HG02981 (cell line): ENCODE measurements around the gene CEACAM5.
"Not testable (repeated sequence)": the region's sequence is repeated elsewhere in the genome, so short reads cannot be mapped to it uniquely, and the experiment has no call there.

Experiments
- ATAC-seq: cut with Tn5 transposase; IDR thresholded peaks from one replicate; pipeline ENCODE4 v1.9.1; 2021; ENCODE audit warnings: mild to moderate bottlenecking, moderate library complexity; ENCODE audit not compliant: unreplicated experiment

CEACAM5 gene

DNA sequence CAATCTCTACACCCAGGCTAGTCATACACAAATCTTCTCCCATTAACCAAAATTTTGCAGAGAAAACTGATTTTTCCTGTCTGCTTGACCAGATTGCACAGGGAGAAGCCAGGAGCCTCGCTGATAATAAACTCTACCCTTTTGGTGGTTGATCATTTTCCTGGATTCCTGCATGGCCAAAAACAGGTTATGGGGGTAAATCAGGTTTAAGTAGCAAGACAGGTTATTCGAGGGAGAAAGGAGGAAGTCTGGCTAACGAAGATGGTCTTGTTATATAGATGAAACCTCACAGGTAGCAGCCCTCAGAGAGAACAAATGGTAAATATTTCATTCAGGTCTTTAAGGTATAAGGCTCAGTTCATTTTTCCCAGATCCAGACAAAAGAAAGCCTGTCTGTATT, 30.9 kb downstream of the CEACAM5 start:
- no peak for ATAC-seq

DNA sequence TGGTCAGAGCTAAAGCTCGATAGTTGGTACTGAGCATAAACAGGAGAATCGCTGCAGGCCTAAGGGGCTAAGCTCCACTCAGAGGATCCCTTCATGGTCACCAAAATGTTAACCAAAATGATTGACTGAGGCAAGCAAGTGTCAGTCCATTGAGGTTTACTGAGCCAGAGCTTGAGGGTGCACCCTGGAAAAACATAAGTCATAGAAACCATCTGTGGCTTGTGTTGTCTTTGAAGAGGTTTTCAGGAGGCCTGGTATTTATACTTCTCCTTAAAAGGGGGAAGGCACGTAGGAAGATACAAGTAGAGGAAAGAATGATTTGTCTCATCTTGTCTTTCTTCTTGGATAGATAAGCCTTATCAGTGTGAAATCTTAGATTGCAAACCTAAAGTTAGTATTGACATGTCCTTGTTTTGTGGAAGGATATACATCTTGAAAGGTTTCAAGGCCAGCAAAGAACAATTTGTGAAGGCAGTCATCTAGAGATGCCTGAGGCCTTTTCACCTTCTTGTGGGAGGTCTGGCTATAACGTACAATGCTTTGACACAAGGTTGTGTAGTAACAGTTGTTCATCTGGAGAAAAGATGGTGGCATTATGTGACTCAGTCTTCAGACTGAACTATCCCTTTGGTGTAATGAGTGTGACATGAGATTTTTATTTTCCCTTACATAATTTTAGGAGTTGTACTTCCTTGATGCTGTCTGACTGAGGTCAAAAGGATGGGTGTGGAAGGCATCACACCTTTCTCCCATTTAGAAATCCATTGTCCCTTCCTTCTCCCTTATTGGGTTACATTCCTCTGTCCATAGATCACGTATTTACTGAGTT, 32.2 kb downstream of the CEACAM5 start:
- no peak for ATAC-seq

DNA sequence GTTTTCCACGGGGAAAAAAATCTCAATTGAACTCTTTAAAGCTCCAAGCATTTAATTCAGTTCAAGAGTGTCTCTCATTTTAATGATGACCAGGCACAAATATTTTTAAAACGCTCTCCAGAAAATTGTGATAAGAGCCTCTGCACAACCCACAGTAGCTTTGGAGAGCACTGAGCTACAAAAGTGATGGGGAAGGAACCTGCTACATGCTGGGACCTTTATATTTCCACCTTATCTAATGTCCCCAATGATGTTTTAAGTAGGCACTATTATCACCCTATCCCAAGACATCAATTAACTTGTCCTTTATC, 32.8 kb downstream of the CEACAM5 start:
- ATAC-seq, result no peak

DNA sequence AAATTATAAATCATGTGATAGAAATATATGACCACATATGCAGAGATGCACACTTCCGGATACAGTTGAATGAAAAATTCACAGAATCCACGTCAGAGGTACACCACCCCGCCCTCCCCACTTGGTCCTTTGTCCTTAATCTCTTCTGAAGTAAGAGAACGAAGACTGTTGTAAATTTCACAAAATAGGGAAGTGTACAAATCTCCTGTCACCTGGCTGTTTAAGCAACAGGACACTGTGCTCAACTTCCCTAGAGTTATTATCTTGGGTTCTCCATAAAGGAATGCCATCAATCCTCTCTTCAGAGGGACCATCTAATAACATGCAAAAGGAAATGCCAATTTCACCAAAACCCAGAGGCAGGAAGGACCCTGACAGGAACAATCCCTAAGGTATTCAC, 36.4 kb downstream of the CEACAM5 start:
- no peak for ATAC-seq

DNA sequence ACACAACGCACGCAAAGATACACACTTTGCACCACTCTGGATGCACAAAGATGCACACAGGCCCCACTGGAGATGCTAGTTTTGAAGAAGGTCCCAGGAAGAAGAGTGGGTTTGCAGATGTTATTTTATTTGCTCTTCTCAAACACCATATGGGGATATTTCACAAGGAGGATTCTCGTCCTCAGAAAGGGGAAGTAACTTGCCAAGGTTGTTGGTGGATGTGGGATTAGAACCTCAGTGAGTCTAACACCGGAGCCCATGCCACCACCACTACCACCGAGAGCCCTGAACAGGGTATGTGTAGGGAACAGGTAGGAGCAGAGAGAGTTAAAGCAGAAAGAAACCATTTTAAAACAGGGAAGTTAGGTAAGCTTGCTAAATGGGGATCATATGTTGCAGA, 37.3 kb downstream of the CEACAM5 start:
- no peak for ATAC-seq

DNA sequence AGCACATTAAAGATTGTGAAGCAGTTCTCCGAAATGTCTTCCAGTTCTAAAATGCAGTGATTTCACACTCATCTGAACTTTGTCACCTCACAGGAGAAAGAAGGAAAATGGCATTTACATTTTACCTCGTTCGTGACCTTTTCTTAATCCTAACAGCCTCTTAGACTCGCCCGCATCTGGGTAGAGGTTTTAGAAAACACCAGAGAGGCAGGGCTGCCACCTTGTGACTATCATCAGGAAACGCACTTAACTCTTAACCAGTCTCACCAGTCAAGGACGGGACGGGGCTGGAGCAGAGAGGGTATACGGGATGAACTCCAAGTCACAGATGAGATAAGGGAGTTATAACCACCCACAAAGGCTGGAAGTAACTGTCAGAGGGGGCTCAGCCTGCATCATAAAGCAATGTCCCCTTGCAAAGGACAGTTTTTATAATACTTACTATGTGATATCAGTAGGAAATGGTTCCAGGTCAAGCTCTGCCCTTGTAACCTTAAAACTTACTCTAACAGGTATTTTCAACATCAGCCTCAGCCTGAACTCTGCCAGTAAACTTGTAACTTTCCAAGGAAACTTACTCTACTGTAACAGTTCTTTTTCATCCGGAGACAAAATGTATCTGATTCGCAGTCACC, 38.3 kb downstream of the CEACAM5 start:
- ATAC-seq, result no peak

DNA sequence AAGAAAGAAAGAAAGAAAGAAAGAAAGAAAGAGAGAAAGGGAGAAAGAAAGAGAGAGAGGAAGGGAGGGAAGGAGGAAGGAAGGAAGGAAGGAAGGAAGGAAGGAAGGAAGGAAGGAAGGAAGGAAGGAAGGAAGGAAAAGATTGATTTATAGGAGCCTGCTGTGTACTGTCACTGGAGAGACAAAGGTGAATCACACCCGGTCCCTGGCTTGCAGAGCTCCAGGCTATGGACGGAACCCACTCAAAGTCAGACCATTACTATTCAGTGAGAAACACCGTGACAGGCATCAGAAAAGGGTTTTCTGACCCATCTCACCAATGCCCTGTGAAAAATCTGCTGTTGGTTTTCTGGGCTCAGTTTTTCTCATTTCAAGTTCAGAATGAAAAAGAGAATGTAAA, 39.6 kb downstream of the CEACAM5 start:
- ATAC-seq, result no peak

DNA sequence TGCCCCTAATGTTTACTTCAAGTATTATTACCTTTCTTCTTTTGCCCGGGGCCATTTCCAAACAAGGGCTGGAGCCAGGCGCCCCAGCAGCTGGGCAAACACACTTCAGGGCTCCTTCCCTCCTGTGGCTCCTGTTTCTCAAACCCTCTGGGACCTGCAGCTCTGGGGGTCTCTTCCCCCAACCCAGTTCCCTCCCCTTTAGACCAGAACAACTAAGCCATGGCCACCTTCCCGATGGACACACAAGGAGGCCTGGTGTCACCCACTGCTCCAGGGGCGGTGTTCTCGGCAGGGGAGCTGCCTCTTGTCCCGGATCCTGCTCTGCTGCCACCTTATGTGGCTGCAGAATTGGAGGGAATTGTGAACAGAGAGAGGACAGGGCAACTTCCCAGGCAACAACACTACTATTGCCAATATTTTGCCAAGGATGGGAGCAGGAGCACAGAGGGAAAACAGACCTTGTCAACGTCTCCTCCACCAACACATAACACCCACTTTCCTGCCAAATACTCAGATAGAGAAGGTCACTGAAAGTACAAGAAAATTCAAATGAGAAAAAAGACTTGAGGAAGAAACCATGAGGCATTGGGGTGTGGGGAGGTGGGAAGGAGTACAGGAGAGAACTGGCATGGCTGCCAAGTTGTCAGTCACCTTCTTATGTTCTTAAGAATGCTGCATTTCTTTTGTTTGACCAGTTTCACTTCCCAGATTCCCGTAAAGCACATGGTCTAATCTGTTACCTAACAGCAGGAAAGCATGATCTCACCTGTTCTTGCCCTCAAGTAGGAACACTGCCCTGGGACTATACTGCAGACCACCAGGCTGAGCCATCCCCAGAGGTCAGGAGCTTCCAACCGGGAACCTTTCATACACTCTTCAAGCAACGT, 42.1 kb downstream of the CEACAM5 start:
- not testable (repeated sequence) for ATAC-seq

DNA sequence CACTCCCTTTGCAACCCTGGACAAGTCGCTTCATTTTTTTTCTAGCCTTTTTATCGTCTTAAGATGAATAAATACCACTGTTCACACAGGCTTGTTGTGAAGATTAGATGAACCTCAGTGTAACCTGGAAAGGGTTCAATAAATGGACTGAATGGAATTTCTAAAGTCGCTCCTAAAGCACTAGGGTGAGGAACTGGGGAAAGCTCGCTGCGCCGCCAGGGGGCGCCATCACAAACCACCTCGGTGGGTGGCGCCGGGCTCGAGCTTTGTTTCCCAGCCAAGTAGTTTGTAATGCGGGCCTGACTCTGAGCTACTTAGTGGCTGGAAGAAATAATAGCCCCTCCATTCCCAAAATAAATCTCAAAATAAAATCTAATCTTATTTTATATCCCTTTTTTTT, 44.7 kb downstream of the CEACAM5 start:
- no peak for ATAC-seq

DNA sequence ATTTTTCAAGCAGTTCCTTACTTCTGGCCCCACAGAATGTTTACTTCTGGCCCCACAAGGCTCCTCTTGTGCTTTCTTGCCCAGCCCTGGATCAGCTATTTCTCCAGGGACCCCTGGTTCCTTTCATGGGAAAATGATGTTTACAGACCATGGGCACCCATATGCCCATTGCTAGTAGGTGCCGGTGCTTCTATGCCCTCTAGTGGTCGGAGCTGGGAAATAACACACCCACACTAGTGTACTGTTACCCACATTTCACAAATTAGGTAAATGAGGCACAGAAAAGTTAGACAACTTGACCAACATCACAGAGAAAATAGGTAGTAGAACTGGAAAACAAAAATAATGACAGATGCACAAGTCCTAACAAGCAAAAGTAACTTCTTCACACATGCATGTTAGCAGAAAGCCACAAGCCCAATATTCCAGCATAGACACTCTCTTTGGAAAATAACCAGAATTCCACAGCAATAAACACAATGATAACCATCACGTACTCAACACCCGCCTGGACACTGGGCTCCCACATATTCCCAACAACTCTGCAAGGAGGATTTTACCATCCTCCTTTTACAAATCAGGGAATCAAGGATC, 45.6 kb downstream of the CEACAM5 start:
- ATAC-seq, result no peak

DNA sequence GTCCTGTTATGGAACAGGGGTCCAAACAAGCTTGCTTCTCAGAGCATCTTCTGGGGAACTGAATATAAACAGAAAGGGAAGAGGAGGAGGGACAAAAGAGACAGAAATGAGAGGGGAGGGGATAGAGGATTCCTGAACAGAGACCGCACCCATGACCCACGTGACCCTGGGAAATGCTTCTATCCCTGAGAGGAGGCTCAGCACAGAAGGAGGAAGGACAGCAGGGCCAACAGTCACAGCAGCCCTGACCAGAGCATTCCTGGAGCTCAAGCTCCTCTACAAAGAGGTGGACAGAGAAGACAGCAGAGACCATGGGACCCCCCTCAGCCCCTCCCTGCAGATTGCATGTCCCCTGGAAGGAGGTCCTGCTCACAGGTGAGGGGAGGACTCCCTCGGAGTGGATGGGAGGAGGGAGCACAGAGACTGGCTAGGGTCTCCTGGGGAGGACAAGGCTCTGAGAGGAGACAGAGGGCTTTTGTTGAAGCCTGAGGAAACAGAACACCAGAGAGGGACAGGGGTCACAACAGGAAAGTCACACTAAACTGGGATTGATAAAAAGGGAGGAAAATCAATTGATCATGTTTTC, 47.0 kb downstream of the CEACAM5 start, which contains the start of gene CEACAM6:
Gene CEACAM6 (plus strand): TSS at position 203 of the 586 bp plus-strand sequence. CDS start 109 bp downstream, at position 312.
- no peak for ATAC-seq

DNA sequence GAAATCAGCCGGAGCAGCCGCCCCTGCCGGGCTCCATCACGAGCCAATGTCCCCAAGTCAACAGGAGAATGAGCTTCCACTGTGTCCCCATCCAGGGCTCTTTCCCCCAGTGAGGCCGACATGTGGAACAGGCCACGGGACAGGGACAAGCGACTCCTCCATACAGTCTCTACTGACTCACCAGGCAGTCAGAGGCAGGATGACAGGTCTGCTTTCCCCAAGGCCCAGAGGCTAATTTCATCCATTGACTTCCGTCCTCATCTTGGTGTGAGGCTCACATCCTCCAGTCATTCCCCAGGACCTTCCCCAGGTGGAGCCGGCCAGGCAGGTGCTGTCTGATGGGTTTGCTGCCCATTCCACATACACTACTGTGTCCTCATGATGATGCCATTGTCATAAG, 50.4 kb downstream of the CEACAM5 start:
- ATAC-seq, result no peak

DNA sequence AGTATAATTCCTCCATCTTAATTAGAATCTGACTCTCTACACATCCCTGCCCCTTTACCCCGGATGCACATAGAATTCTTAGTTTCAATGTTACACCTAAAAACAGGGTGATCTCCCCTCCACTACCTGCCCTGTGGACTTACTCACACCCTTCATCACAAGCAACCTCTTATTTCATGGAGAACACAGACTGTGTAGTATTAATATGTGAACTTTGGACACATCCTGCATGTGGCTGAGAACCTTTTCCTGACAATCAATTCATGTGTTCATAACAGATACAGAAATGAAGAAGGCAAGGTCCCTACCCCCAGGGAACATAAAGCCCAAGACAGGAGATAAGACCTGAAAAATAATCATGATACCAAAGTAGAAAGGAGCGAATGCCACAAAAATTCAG, 58.7 kb downstream of the CEACAM5 start:
- no peak for ATAC-seq

DNA sequence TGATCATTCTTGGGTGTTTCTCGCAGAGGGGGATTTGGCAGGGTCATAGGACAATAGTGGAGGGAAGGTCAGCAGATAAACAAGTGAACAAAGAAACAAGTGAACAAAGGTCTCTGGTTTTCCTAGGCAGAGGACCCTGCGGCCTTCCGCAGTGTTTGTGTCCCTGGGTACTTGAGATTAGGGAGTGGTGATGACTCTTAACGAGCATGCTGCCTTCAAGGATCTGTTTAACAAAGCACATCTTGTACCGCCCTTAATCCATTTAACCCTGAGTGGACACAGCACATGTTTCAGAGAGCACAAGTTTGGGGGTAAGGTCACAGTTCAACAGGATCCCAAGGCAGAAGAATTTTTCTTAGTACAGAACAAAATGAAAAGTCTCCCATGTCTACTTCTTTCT, 59.7 kb downstream of the CEACAM5 start:
- ATAC-seq, result not testable (repeated sequence)

DNA sequence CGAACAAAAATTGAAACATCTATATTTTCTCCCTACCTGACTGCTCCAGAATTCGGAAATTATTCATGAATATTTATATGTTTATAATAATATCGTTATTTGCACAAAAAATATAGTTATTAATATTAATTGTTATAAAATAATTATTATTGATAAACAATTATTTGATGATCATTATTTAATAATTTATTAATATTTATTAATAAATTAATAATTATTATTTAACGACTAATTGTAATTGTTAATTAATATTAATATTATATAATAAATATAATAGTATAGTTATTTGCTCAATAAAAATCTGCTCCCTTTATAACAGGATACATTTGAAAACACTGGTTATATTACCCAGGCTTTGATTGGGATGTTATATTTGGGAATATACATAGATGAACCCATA, 61.2 kb downstream of the CEACAM5 start:
- no peak for ATAC-seq

DNA sequence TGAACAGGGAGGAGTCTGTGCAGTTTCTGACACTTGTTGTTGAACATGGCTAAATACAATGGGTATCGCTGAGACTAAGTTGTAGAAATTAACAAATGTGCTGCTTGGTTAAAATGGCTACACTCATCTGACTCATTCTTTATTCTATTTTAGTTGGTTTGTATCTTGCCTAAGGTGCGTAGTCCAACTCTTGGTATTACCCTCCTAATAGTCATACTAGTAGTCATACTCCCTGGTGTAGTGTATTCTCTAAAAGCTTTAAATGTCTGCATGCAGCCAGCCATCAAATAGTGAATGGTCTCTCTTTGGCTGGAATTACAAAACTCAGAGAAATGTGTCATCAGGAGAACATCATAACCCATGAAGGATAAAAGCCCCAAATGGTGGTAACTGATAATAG, 63.0 kb downstream of the CEACAM5 start:
- ATAC-seq, result no peak

DNA sequence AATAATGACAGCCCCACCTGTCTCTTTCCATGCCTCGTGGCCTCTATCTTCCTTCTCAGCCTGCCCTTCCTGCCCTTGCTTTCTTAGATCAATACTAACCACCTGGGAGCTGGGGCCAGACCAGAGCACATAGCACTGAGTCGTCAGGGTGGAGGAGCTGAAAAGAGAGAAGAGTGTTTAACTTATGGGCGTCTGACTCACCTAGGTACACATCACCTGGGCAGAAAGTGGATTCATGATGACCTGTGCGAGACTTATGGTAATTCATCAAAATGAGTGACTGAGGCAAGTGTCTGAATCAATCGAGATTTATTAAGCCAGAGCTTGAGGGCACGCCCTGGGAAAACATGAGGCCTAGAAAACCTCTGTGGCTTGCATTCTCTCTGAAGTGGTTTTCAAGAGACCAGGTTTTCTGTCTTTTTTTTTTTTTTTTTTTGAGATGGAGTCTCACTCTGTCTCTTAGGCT, 66.1 kb downstream of the CEACAM5 start:
- no peak for ATAC-seq

DNA sequence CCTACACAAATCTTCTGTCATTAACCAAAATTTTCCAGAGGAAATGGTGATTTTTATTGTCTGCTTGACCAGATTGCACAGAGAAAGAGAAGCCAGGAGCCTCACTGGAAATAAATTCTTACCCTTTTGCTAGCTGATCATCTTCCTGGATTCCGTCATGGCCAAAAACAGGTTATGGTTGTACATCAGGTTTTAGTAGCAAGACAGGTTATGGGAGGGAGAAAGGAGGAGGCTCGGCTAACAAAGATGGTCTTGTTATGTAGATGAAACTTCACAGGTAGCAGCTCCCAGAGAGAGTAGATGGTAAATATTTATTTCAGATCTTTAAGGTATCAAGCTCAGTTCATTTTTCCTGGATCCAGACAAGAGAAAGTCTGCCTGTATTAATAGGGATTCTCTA, 68.3 kb downstream of the CEACAM5 start:
- no peak for ATAC-seq
